ENCODE data around the gene FZD10.

Gene FZD10

GRCh38 chr12:130156652-130157275 lies 5.5 kb upstream of the FZD10 start:
- no peak for DNase-seq

- no peak for DNase-seq
These were observed 4.1 kb upstream of the FZD10 start for GRCh38 chr12:130157998-130158753.

GRCh38 chr12:130158754-130159059 lies 3.6 kb upstream of the FZD10 start:
- DNase-seq: no peak

DNA sequence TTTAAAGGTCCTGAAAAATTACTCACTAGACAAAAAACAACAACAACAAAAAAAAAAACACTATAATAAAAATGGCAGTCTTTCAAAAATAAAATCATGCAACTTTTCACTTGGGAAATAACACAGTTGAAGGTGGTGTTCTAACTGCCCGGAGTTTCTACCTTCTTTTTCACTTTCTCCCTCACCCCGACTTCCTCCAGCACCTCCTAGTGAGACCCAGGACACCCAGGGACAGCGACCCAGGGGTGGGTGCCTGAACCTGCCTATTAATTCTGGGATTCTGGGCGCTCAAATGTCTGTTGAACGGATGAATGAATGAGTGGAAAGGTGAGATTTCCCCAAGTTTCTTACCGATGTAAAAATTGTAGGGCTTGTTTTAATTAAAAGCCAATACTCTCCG lies 2.0 kb upstream of the FZD10 start:
- no peak for DNase-seq

GRCh38 chr12:130160711-130161231 lies 1.5 kb upstream of the FZD10 start:
- DNase-seq: no peak

GRCh38 chr12:130161261-130162243 lies 712 bp upstream of the FZD10 start:
- no peak for DNase-seq

DNA sequence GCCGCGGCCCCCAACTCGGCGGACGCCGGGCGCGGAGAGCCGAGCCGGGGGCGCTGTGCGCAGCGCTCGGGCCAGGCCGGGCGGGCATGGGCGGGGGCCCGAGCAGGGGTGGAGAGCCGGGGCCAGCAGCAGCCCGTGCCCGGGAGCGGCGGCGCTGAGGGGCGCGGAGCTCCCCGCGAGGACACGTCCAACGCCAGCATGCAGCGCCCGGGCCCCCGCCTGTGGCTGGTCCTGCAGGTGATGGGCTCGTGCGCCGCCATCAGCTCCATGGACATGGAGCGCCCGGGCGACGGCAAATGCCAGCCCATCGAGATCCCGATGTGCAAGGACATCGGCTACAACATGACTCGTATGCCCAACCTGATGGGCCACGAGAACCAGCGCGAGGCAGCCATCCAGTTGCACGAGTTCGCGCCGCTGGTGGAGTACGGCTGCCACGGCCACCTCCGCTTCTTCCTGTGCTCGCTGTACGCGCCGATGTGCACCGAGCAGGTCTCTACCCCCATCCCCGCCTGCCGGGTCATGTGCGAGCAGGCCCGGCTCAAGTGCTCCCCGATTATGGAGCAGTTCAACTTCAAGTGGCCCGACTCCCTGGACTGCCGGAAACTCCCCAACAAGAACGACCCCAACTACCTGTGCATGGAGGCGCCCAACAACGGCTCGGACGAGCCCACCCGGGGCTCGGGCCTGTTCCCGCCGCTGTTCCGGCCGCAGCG lies 639 bp downstream of the FZD10 start:
- DNase-seq: no peak

- DNase-seq: no peak
These were observed 1.4 kb downstream of the FZD10 start for GRCh38 chr12:130163461-130164215.

DNA sequence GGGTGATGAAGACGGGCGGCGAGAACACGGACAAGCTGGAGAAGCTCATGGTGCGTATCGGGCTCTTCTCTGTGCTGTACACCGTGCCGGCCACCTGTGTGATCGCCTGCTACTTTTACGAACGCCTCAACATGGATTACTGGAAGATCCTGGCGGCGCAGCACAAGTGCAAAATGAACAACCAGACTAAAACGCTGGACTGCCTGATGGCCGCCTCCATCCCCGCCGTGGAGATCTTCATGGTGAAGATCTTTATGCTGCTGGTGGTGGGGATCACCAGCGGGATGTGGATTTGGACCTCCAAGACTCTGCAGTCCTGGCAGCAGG lies 1.9 kb downstream of the FZD10 start:
- no peak for DNase-seq

DNA sequence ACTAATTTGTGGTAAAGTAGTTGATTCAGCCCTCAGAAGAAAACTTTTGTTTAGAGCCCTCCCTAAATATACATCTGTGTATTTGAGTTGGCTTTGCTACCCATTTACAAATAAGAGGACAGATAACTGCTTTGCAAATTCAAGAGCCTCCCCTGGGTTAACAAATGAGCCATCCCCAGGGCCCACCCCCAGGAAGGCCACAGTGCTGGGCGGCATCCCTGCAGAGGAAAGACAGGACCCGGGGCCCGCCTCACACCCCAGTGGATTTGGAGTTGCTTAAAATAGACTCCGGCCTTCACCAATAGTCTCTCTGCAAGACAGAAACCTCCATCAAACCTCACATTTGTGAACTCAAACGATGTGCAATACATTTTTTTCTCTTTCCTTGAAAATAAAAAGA lies 2.7 kb downstream of the FZD10 start:
- no peak for DNase-seq

DNA sequence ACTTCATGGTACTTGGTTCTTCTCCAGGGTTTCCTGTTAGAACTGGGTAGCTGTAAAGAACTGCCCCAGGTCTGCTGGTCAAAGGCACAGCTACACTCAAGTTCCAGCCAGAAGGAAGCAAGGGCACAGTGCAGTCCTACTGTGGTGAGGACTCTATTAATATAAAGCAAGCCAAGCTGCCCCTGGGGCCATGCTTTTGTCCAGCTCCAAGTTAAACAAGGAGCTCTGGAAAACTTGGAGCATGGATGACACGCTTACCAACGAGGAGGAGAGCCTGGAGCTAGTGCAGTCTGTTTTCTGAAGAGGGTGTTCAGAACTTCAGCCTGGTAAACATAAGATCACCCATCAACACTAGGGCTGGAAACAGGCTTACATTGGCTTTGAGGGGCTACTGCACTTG lies 4.0 kb downstream of the FZD10 start:
- DNase-seq: no peak

- DNase-seq: no peak
These were observed 5.3 kb downstream of the FZD10 start for GRCh38 chr12:130167537-130167936.

DNA sequence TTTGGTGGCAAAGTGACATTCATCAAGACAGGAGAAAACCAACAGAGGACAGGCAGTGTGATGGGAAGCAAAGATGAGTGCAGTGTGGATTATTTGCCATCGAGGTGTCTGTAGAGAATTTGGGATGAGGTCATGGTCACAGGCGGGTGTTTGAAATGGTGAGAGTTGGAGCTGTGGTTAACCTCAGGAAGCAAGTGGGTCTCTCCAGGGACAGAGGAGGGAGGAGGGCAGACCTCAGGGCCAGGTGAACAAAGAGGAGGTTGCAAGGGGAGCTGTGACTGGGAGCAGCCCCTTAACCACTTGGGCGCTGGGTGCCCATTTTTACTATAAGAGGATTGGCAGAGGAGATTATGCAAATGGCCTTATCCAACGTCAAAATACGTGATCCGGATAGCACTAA lies 7.0 kb downstream of the FZD10 start:
- DNase-seq: no peak

DNA sequence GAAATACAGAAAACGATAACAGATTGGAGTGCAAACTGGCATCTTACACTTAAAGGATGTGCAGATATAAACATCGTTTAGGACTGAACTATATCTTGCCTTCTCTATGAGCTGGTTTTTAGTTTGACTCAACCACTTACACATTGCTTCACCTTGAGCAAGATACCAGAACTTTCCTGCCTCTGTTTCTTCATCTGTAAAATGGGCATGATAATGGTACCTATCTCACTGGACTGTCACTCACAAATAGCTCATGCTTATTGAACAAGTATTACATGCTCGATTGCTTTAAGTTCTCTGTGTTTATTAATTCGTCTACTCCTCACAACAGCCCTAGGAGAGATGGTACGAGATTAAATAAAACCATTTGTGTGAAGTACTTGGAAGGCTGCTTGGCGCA lies 7.7 kb downstream of the FZD10 start:
- no peak for DNase-seq

- no peak for DNase-seq
These were observed 8.3 kb downstream of the FZD10 start for GRCh38 chr12:130170611-130171010.

DNA sequence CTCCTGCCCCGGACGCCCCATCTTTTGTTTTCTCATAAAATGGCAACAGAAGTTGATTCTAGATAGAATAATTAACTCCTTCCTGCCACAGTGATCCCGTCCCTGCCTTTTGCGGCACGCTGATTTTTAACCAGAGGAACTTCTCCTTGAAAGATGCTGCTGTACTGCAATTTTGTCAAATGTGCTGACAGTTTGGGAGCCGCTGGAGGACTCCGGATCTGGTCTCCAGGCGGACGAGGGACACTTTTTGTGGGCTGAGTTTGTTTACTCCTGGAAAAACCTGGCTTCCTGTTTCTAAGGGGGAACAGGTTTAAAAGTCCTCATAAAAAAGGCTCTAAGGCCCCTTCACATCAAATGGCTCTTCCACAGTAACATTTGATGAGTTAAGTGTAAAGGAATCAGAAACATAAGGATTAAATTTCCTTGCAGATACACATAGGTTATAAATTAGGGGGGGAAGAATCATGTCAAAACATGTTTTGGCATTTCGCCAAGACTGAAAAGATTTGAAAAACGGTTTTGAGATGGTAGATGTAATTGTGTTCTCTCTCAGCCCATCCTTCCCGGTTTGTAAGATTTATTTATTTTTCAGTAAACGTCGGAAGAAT lies 15.5 kb downstream of the FZD10 start:
- no peak for DNase-seq

DNA sequence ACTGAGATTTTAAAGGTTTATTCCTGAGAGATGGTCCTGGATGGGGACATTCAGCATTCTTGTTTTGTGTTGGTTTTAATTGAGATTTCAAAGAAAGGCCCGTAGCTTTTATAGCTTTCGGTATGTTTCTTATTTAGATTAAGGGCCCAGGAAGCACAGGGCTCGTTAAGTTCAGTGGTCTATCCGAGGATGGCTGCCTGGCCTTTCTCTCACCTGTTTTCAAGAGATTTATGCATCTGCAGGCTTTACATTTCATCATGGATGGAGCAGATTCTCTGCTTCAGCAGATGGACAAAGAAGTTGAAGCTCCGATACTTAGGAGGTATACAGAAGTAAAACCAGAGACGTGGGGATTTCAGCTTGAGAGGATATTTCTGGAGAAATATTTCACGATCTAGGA lies 16.0 kb downstream of the FZD10 start:
- no peak for DNase-seq

DNA sequence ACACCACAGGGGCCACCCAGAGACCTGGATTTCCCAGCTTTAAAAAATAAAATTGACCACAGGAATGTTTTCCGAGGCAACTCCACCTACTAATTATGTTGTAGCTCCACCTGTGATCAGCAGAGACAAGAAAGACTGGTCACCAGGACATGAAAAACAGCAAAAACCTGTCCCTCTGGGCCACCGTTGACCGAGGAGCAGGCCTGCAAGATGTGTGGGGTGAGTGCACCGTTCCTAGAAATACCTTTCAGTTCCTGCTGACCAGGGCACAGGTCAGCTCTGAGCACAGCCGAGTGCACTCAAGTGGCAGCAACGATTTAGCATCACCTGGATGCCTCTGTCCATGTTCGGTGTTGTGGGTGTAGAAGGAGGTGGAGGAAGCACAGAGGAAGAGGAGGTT lies 16.9 kb downstream of the FZD10 start:
- DNase-seq: no peak

GRCh38 chr12:130179621-130180020 lies 17.4 kb downstream of the FZD10 start:
- DNase-seq: no peak

GRCh38 chr12:130181211-130181610 lies 18.9 kb downstream of the FZD10 start:
- no peak for DNase-seq

DNA sequence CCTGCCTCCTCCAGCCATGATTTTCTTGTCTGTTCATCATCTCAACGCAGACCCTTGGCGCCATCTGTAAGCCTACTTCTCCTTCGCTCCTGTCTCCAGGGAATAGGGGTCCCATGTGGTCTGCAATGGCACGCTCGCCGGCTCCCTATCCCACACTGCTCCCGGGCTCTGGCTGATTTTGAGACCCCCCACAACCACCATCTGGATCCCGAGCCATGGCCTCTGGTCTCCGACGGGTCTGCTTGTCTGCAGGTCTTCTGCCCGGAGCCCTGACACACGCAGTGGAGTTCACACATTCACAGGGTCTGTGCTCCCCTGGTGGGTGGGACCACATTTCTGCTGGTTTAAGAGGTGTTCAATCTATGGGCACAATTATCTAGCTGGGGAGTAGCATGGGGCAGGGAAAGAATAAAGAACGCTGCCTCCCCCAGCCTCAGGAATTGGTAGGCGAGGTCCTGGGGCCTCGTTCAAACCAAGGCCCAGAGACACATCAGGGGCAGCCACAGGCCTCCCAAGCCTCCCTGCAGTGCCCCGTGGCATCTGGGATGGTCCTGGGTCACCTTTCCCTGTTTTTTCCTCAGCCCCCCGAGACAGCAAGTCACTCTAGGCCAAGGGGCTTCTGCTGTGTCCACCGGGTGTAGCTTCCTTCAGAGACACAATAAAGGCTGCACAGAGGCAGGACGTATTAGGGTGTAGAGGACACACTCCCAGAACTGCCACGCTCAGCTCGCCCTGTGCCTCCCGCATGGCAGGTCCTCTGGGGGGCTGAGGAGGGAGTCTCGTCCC lies 21.5 kb downstream of the FZD10 start:
- no peak for DNase-seq

All from stimulated activated CD4-positive, alpha-beta T cell treated with anti-CD3 and anti-CD28 coated beads, Interleukin-4, amount 100 ng/mL, for 24 hours (primary cell).